Spleen (tissue), 11 donors: ENCODE results near the gene ALDH9A1. TPM values are rescaled to one million over a fixed set of nuclear protein-coding genes. Genes with fewer than 3 reads are reported as not detected.

Experiments
- DNase-seq: peaks from one replicate; pipeline ENCODE4 v3.0.0-alpha.2; 2020
- H3K27ac ChIP-seq, 8 donors: fragments of 200-600 bp; sonication (generic) in 7 of 8; 1 replicate in 4 of 8; 2 replicates in 4 of 8; pipeline versions ENCODE4 v1.5.0 to v1.8.0; 2016 to 2021; ENCODE audit warnings: inconsistent platforms in 4 of 8, mild to moderate bottlenecking in 4 of 8, moderate library complexity in 1 of 8
- H3K27me3 ChIP-seq, 7 donors: fragments of 200-600 bp; sonication (generic) in 6 of 7; replicated peaks in 1 of 7; 1 replicate in 4 of 7; 2 replicates in 3 of 7; pipeline versions ENCODE4 v1.5.0 to v1.8.0; 2016 to 2021; ENCODE audit warnings: inconsistent platforms in 3 of 7, mild to moderate bottlenecking in 1 of 7
- H3K36me3 ChIP-seq, 6 donors: fragments of 200-600 bp; sonication (generic) in 5 of 6; 1 replicate in 4 of 6; 2 replicates in 2 of 6; pipeline versions ENCODE4 v1.5.0 to v1.8.0; 2016 to 2021; ENCODE audit warnings: inconsistent platforms in 2 of 6
- H3K4me1 ChIP-seq, 6 donors: fragments of 200-600 bp; sonication (generic) in 5 of 6; 1 replicate in 3 of 6; 2 replicates in 3 of 6; pipeline versions ENCODE4 v1.5.0 to v1.8.0; 2016 to 2021; ENCODE audit warnings: inconsistent platforms in 3 of 6
- H3K4me3 ChIP-seq, 8 donors: fragments of 200-600 bp; sonication (generic) in 7 of 8; 1 replicate in 4 of 8; 2 replicates in 4 of 8; pipeline versions ENCODE4 v1.5.0 to v1.8.0; 2016 to 2021; ENCODE audit warnings: inconsistent platforms in 4 of 8, mild to moderate bottlenecking in 4 of 8, moderate library complexity in 2 of 8
- H3K9me3 ChIP-seq, 8 donors: fragments of 200-600 bp; sonication (generic) in 7 of 8; 1 replicate in 4 of 8; 2 replicates in 4 of 8; pipeline versions ENCODE4 v1.5.0 to v1.8.0; 2016 to 2021; ENCODE audit warnings: inconsistent platforms in 4 of 8
- CTCF ChIP-seq, 11 experiments: fragments of 200-600 bp in 7 of 11; fragments of 450-650 bp in 4 of 11; sonication (generic) in 4 of 11; IDR thresholded peaks in 8 of 11; conservative IDR thresholded peaks in 3 of 11; 1 replicate in 7 of 11; 2 replicates in 4 of 11; pipeline versions ENCODE4 v1.4.0 to v1.8.0; 2016 to 2021; ENCODE audit warnings: antibody characterized with exemption in 11 of 11, inconsistent platforms in 4 of 11, mild to moderate bottlenecking in 1 of 11
- POLR2A ChIP-seq, 3 donors: fragments of 450-650 bp; IDR thresholded peaks; one replicate each; pipeline ENCODE4 v1.5.1; 2017; ENCODE audit warnings: antibody characterized with exemption in 3 of 3, mild to moderate bottlenecking in 1 of 3
- POLR2AphosphoS5 ChIP-seq, 3 donors: sonication (generic); formaldehyde crosslinking; IDR thresholded peaks; one replicate each; pipeline ENCODE4 v1.5.1; 2017; ENCODE audit warnings: antibody characterized with exemption in 3 of 3
- WGBS, 5 donors: extraction: QIAGEN DNeasy Blood & Tissue Kit in 3 of 5; methylation state at CpG; one replicate each; pipeline versions ENCODE4 v1.1.5 to v1.1.7; 2013 to 2018; 5-methylcytosine and 5-hydroxymethylcytosine counted together
- intact Hi-C: fragments of 100-400 bp; cut with DNase I; formaldehyde crosslinking; loops from one replicate; pipeline ENCODE4 v1.15.0; 2023; ENCODE audit warnings: low total_unique reads
- polyA plus RNA-seq, 3 donors: library from polyadenylated mRNA; stranded (reverse); fragments of 200-250 nt; gene quantifications; one replicate each; pipeline ENCODE4 v1.2.1, GENCODE V29; 2013
- total RNA-seq, 7 donors: library from RNA; depleted of rRNA in 3 of 7; stranded (reverse); fragments of >200 nt in 3 of 7; fragmentation: NEBNext Ultra II Directional in 4 of 7; extraction: Animal tissue kit (Norgen Biotek cat#: 25700) in 4 of 7; gene quantifications; one replicate each; pipeline versions ENCODE4 v1.1.0 to v1.2.1, GENCODE V29; 2016 to 2021
- donor health status: healthy with polysubstance abuse.
- donor health status: DM: no; HTN: no; CAD: no; lungs with moderate emphysema.
- donor health status: DM: no; HTN: no; CAD: no.
- donor health status: Bipolar disorder and iron deficiency.
- donor health status: healthy.
- donor health status: DM: no; HTN: no; CAD: no.
- donor health status: DM: yes; HTN: yes; CAD: no.

Gene ALDH9A1
- total and polyA plus RNA-seq, 10 donors = 33.0 to 103 (median 58.8) TPM

GRCh38 chr1:165628147-165628822 is 70.1 kb downstream of the ALDH9A1 start:
- Histone ChIP-seq H3K9me3 (no peaks in the 10 kb centered on the region), H3K4me3 (no peak overlapping the region), H3K36me3 (no peaks in the 10 kb centered on the region), H3K4me1 (peaks cover 6 to 31% (median 22%) of the 10 kb centered on the region in 6 donors), H3K27me3 (peaks cover 0 to 3% (median 0%) of the 10 kb centered on the region in 7 donors), H3K27ac (no peak overlapping the region)
- TF ChIP-seq CTCF (IDR thresholded peaks at IDR 0.05 in 8 of 11, conservative IDR thresholded peaks at IDR 0.05 in 3 of 11) = no peak
- TF ChIP-seq POLR2AphosphoS5 (IDR thresholded peaks at IDR 0.05) = no peak
- TF ChIP-seq POLR2A (IDR thresholded peaks at IDR 0.05) = no peak
- no peak for DNase-seq
- intact Hi-C loops = no loop called here
- 84 to 95% (median 87%) methylated on average over 6 of the region's 6 CpGs for WGBS, 5 donors

GRCh38 chr1:165624441-165624840 is 73.9 kb downstream of the ALDH9A1 start:
- H3K4me3 ChIP-seq = no peak overlapping the region
- no peak for DNase-seq
- no peak overlapping the region for H3K27ac ChIP-seq
- 82 to 92% (median 86%) methylated on average over 4 of the region's 4 CpGs for WGBS, 5 donors
- H3K36me3 ChIP-seq = no peaks in the 10 kb centered on the region
- peaks cover 0 to under 1% (median 0%) of the 10 kb centered on the region in 6 donors for H3K4me1 ChIP-seq
- H3K9me3 ChIP-seq = no peaks in the 10 kb centered on the region
- H3K27me3 ChIP-seq = peaks cover 0 to 7% (median 0%) of the 10 kb centered on the region in 7 donors
- intact Hi-C loops = no loop called here
- no peak for TF ChIP-seq POLR2A (IDR thresholded peaks at IDR 0.05)
- TF ChIP-seq POLR2AphosphoS5 (IDR thresholded peaks at IDR 0.05) = no peak
- no peak for TF ChIP-seq CTCF (IDR thresholded peaks at IDR 0.05 in 8 of 11, conservative IDR thresholded peaks at IDR 0.05 in 3 of 11)

GRCh38 chr1:165623624-165624023 is 74.7 kb downstream of the ALDH9A1 start:
- Histone ChIP-seq H3K4me3 (no peak overlapping the region), H3K27me3 (peaks cover 0 to 7% (median 0%) of the 10 kb centered on the region in 7 donors), H3K36me3 (no peaks in the 10 kb centered on the region), H3K4me1 (no peaks in the 10 kb centered on the region), H3K27ac (no peak overlapping the region), H3K9me3 (no peaks in the 10 kb centered on the region)
- no peak for DNase-seq
- intact Hi-C loops = no loop called here
- TF ChIP-seq POLR2AphosphoS5 (IDR thresholded peaks at IDR 0.05) (no peak), CTCF (IDR thresholded peaks at IDR 0.05 in 8 of 11, conservative IDR thresholded peaks at IDR 0.05 in 3 of 11) (no peak), POLR2A (IDR thresholded peaks at IDR 0.05) (no peak)

- Histone ChIP-seq H3K4me1 (no peaks in the 10 kb centered on the region), H3K27ac (no peak overlapping the region), H3K36me3 (no peaks in the 10 kb centered on the region), H3K27me3 (peaks cover 0 to 14% (median 0%) of the 10 kb centered on the region in 7 donors), H3K9me3 (peaks cover 0 to 4% (median 4%) of the 10 kb centered on the region in 8 donors), H3K4me3 (no peak overlapping the region)
- no peak for DNase-seq
- intact Hi-C loops = no loop called here
- TF ChIP-seq POLR2A (IDR thresholded peaks at IDR 0.05) (no peak), POLR2AphosphoS5 (IDR thresholded peaks at IDR 0.05) (no peak), CTCF (IDR thresholded peaks at IDR 0.05 in 8 of 11, conservative IDR thresholded peaks at IDR 0.05 in 3 of 11) (no peak)
- 63 to 81% (median 70%) methylated on average over 1 of the region's 1 CpG for WGBS, 5 donors
Observed at GRCh38 chr1:165619647-165620151, 78.7 kb downstream of the ALDH9A1 start.
